Endothelial cell (in vitro differentiated cells): ENCODE measurements around the gene ANKRD13D. TPM values are rescaled to one million over a fixed set of nuclear protein-coding genes. Genes with fewer than 3 reads are reported as not detected.

Source experiments
- DNase-seq: peaks from one replicate; pipeline ENCODE4 v3.0.0; 2021; ENCODE audit warnings: low spot score
- H3K27ac Mint-ChIP-seq: one replicate; pipeline ENCODE4 v1.8.0; 2021; ENCODE audit warnings: mixed read lengths, inconsistent platforms; ENCODE audit not compliant: unreplicated experiment
- H3K27me3 Mint-ChIP-seq: one replicate; pipeline ENCODE4 v1.8.0; 2021; ENCODE audit warnings: mild to moderate bottlenecking, moderate library complexity, mixed read lengths, inconsistent platforms; ENCODE audit not compliant: unreplicated experiment
- H3K36me3 Mint-ChIP-seq: one replicate; pipeline ENCODE4 v1.8.0; 2021; ENCODE audit warnings: mild to moderate bottlenecking, low read depth, mixed read lengths, inconsistent platforms; ENCODE audit not compliant: unreplicated experiment
- H3K4me1 Mint-ChIP-seq: one replicate; pipeline ENCODE4 v1.8.0; 2021; ENCODE audit warnings: mild to moderate bottlenecking, mixed read lengths, inconsistent platforms; ENCODE audit not compliant: unreplicated experiment
- H3K4me3 Mint-ChIP-seq: one replicate; pipeline ENCODE4 v1.8.0; 2021; ENCODE audit warnings: mild to moderate bottlenecking, mixed read lengths, inconsistent platforms; ENCODE audit not compliant: unreplicated experiment
- H3K9me3 Mint-ChIP-seq: one replicate; pipeline ENCODE4 v1.8.0; 2021; ENCODE audit warnings: mixed read lengths, inconsistent platforms; ENCODE audit not compliant: unreplicated experiment
- CTCF ChIP-seq: fragments of 200-600 bp; sonication (generic); IDR thresholded peaks from one replicate; pipeline ENCODE4 v1.5.0; 2021; ENCODE audit warnings: antibody characterized with exemption; ENCODE audit not compliant: unreplicated experiment
- total RNA-seq: library from RNA; stranded (reverse); fragmentation: NEBNext Ultra II Directional; extraction: Animal tissue kit (Norgen Biotek cat#: 25700); gene quantifications from one replicate; pipeline ENCODE4 v1.2.1, GENCODE V29; 2021; ENCODE audit not compliant: unreplicated experiment

ANKRD13D gene
- total RNA-seq, 1 donor from 2014 or later: 65.1 TPM

- Mint-ChIP-seq H3K4me3 (peak overlapping the region; percentile 79), H3K9me3 (no peaks in the 10 kb centered on the region), H3K27ac (peak overlapping the region; percentile 67), H3K27me3 (peaks cover 6% of the 10 kb centered on the region), H3K4me1 (peaks cover 16% of the 10 kb centered on the region), H3K36me3 (peaks cover 72% of the 10 kb centered on the region)
- DNase-seq: no peak
- TF ChIP-seq CTCF: no peak
Observed at GRCh38 chr11:67250059-67251043, 38.8 kb upstream of the ANKRD13D start.

GRCh38 chr11:67251841-67252240 lies 37.3 kb upstream of the ANKRD13D start:
- TF ChIP-seq CTCF: no peak
- Mint-ChIP-seq H3K9me3 (no peaks in the 10 kb centered on the region), H3K36me3 (peaks cover 73% of the 10 kb centered on the region), H3K4me1 (peaks cover 20% of the 10 kb centered on the region), H3K4me3 (no peak overlapping the region), H3K27me3 (peaks cover 6% of the 10 kb centered on the region), H3K27ac (peak overlapping the region; percentile 36)
- no peak for DNase-seq

- Mint-ChIP-seq H3K36me3 (peaks cover 75% of the 10 kb centered on the region), H3K9me3 (no peaks in the 10 kb centered on the region), H3K4me3 (peak overlapping the region; percentile 65), H3K27ac (no peak overlapping the region), H3K27me3 (peaks cover 6% of the 10 kb centered on the region), H3K4me1 (peaks cover 20% of the 10 kb centered on the region)
- TF ChIP-seq CTCF: peak; percentile 23
- DNase-seq: no peak
Observed at GRCh38 chr11:67252831-67253239, 36.3 kb upstream of the ANKRD13D start.

GRCh38 chr11:67253872-67254624 lies 35.1 kb upstream of the ANKRD13D start:
- DNase-seq: no peak
- peaks cover 63% of the 10 kb centered on the region for H3K36me3 Mint-ChIP-seq
- peak overlapping the region; percentile 11 for H3K27ac Mint-ChIP-seq
- H3K4me3 Mint-ChIP-seq: peak overlapping the region; percentile 81
- no peaks in the 10 kb centered on the region for H3K9me3 Mint-ChIP-seq
- TF ChIP-seq CTCF: no peak
- peaks cover 8% of the 10 kb centered on the region for H3K27me3 Mint-ChIP-seq
- peaks cover 20% of the 10 kb centered on the region for H3K4me1 Mint-ChIP-seq
